D341Med (cell line): Measurements from ENCODE around the gene PRPF40A.

Experiments used
- DNase-seq: peaks from one replicate; pipeline ENCODE4 v3.0.0; 2012; ENCODE audit warnings: low spot score

Gene PRPF40A

GRCh38 chr2:152716805-152717227 is 445 bp downstream of the PRPF40A start:
- peak; percentile 41 for DNase-seq

DNA sequence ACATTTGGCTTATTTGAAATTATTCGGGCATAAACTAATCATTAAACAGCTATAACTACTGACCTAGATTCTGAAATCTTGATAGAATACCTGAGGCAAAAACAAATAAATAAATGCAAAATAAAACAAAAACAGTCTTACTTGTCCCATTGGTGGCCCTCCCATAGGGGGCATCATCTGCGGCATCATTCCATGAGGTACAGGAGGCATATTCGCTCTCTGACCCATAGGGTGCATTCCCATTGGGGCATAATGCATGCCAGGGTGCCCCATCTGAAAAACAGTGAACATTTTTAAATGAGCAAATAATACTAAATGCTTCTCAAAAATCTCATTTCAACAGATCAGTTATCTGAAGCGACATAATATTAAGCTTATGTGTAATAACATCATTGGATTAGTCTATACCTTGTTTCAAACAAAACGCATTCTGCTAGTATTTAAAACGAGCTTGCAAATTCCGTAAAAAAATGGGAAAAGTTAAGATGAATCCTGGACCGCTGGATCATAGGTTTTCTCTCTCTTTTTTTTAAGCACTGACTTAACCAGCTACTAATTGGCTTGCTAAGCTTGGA is 1.3 kb downstream of the PRPF40A start:
- DNase-seq, result peak; percentile 44

DNA sequence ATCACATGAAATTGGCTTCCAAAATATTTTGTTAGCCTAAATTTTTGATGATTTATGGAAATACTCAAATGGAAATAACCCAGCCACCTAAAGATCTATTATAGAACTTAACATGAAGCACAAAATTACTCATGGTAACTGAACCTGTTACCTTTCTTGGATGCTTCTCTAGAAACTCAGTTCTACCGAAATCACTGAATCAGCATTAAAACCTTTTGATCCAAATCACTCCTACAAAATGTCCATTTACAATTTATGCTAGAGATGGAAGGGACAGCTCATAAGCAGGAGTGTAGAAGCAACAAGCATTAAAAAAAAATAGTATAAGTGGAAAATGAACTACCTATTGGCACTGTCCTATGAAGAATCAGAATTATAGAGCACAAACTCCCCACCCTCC is 2.1 kb downstream of the PRPF40A start:
- no peak for DNase-seq

DNA sequence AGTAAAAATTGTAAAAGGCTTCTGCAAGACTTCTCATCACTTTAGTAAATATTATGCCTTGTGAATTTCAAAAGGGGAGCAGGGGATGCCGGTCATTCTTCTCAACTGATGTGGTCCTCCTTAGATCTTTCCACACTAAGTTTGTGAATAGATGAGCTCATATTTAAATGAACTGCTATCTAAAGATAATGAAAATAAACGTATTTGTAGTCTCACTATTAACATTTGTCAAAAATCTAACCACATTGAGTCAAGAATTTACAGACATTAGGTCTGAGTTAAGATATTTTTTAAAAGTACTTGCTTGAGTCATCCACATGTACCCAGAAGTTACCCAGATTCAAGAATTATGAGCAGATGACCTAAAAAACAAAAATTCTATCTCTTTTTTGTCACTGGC is 6.5 kb downstream of the PRPF40A start:
- no peak for DNase-seq

DNA sequence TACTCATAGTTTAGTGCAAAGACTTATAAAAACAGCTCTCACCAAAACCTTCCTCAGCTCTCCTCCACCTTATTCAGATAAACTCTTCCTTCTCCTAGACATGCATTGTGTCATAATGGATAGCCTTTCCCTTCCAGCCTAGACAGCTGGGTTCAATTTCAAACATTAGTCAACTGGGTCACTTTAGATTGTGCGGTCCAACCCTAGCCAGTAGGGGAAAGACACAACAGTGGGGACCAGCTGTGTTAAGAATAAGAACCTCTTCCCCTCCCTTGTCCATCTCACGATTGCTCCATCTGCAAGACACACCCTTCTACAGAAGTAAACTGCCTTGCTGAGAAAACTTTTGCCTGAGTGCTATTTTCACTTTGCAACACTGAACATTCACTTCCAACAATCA is 8.5 kb downstream of the PRPF40A start:
- no peak for DNase-seq

- no peak for DNase-seq
Observed at GRCh38 chr2:152706477-152707021, 10.7 kb downstream of the PRPF40A start.

GRCh38 chr2:152701198-152701597 is 16.1 kb downstream of the PRPF40A start:
- no peak for DNase-seq

DNA sequence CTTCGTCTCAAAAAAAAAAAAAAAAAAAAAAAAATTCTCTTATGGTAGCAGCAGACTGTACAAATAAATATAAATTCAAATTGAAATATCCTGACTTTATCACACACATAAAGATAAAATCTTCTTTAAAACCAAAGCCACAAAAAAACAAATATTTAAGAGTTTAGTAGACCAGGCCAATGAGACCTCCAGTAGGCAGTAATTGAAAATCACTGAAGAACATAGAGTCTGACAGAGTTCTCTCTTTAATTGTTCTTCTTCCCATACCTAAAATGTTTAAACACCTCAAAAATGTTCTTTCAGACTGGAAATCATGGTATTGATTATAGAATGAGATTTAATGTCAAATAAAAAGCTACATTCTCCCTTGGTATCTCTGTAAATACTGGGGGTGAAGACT is 20.8 kb downstream of the PRPF40A start:
- DNase-seq, result no peak

DNA sequence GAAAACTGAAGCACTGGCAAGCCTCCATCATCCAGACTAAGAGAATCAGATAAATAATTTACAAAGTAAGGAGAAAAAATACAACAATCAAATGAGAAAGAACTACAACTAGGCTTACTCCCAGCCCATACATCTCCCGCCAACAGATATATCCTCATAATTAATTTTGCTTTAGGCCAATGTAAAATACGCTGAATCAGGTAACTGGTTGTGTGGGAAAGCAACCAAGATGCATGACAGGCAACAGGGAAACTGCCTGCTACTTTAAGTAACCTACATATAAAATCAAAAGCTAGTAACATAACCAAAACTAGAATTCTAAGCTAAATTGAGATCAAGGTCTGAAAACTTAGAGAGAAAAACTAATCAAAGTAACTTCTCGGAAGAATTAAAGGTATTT is 21.5 kb downstream of the PRPF40A start:
- DNase-seq, result no peak

DNA sequence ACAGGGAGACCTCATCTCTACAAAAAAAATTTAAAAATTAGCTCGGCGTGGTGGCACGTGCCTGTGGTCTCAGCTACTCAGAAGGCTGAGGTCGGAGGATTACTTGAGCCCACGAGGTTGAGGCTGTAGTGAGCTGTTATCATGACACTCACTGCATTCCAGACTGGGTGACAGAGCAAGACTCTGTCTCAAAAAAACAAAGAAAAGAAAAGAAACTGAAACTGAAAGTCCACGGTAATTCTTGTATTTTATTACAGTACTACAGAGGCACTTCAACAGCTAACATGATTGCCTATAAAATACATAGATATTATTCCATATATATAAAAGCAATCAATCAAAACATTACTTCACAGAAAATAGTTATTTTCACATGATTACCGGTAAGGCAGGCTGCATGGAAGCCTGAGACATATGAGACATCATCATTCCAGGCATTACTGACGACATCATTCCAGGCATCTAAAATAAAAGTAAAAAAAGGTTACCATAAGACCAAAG is 23.1 kb downstream of the PRPF40A start:
- DNase-seq, result no peak

DNA sequence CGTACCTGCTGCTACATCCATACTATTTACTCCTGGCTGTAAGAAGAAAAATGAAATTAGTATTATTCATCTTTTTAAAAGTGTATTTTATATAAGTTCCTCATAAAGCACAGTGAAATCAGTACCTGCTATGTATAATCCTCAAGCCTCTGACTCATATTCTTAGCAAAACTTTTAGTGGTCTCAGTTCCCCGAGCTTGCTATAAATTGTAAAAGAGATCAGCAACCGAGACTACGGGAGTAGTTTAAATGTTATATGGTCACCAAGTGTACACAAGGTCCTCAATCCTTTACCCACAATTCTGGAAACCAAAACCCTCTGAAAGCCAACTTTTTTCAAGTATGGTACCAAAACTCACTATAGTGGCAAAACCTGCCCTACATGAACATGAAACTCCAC is 24.2 kb downstream of the PRPF40A start:
- DNase-seq, result no peak

- DNase-seq, result no peak
Observed at GRCh38 chr2:152686321-152686720, 30.9 kb downstream of the PRPF40A start.

DNA sequence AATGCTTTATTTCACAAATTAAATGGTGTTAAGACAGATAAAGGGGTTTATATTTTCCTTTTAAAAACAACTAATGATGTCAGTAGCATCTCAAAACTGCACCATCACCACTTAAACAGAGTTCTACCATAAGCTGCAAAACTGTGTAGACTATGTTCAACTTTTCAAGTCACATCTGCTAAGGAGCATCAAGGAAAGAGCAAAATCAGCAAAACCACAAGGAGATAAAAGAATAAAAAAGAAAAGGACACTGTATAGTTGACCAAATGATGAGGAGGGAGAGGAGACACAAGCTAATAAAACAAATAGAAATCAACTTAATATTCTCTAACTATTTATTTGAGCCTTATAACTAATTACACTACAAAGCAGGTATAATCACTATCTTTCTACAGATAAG is 33.9 kb downstream of the PRPF40A start:
- DNase-seq, result no peak

DNA sequence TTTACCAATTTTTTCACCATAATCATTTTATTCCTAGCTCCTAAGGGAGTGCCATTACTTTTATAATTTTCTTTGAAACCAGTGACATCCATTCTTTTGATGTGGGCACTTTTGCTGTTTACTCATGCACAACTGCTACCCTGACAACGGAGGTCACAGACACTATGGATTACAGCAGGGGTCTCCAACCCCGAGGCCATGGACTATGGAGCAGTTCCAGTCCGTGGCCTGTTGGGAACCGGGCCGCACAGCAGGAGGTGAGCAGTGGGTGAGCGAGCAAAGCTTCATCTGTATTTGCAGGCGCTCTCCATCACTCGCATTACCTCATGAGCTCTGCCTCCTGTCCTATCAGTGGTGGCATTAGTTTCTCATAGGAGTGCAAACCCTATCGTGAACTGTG is 34.6 kb downstream of the PRPF40A start:
- DNase-seq, result no peak

GRCh38 chr2:152678808-152679207 is 38.5 kb downstream of the PRPF40A start:
- DNase-seq, result no peak

DNA sequence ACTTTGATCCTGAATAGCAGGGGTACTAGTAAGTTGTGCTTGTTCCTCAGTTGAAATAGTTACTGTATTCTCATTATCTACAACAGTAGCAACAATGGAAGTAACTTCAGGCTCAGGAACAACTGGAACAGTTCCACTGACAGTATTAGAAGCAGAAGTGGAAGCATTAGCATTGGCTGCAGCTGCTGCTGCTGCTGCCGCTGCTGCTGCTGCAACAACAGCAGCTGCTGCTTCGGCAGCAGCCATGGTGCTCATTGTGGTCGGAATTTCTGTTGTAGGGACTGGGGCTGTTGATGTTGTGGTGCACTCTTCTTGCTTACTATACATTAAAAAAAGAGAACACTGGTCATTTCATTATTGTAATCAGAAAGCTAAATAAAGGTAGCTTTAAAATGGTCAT is 40.8 kb downstream of the PRPF40A start:
- peak; percentile 15 for DNase-seq

- DNase-seq, result no peak
Observed at GRCh38 chr2:152674334-152674733, 42.9 kb downstream of the PRPF40A start.

GRCh38 chr2:152664725-152665124 is 52.5 kb downstream of the PRPF40A start:
- DNase-seq, result no peak

DNA sequence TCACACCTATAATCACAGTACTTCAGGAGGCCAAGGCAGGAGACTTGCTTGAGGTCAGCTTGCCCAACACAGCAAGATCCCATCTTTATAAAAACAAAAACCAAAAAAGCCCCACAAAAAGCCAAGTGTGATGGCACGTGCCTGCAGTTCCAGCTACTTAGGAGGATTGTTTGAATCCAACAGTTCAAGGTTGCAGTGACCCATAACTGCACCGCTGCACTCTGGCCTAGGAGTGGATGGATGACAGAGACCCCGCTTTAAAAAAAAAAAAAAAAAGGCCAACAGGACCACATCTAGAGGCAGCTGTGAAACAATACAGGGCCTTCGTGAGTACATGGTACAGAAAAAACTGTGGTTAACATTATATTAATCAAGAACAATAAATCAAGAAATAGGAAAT is 56.2 kb downstream of the PRPF40A start:
- DNase-seq, result no peak

DNA sequence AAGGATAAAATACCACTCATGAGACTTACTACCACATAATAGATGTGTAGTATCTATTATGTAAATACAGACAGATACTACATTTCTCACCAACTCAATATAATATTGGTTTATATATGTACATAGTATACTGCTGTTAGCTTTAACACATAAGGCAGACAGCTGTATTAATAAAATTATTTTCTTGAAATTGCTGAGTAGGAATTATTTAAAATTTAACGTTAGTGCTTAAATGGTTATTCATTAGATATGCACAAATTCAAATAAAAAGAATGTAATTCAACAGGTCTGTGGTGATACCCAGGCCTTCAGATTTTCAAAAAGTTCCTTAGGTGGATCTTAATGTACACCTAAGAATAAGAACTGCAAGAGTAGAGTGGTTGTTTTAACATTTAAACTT is 59.0 kb downstream of the PRPF40A start:
- no peak for DNase-seq

DNA sequence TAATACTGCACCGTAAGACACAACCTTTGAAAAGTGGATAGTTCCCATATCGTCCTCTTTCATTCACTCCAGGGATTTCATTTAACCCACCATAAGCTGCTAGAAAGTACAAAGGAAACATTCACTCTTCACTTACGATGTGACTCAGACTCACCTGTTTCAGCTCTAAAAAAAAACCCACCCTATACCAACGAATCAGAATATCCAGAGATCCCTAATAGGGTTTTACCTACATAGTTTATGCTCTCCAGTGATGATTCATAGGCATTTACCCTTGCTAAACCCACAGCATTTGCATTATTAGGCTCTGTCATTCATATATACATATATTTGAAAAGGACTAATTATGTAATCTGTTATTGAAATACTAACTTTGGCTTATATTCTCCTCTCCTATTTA is 60.2 kb downstream of the PRPF40A start:
- DNase-seq, result no peak

DNA sequence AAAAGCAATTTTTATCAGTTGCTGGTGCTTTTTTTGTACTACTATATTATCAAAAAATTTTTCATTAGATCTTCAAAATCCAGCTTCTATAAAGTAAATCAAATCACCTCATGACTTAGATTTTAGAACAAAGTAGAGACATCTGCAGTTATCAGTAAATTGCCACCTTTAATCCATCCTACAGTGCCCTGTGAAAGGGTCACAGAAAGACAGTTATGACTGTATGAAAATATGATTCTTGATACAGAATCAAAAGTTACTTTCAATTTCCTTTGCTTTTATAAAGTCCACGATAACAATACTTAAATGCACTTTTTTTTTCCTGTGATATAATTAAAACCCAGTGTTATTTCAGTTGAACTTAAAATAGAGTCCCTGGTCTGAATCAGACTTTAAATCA is 61.4 kb downstream of the PRPF40A start:
- no peak for DNase-seq

GRCh38 chr2:152651834-152652233 is 65.4 kb downstream of the PRPF40A start:
- no peak for DNase-seq

GRCh38 chr2:152650768-152651371 is 66.4 kb downstream of the PRPF40A start:
- DNase-seq, result no peak
